DMS 273 (cell line): ENCODE data around the gene FAHD2A.
"Not testable (repeated sequence)": the region's sequence is repeated elsewhere in the genome, so short reads cannot be mapped to it uniquely, and the experiment has no call there.

Experiments used
- DNase-seq: peaks from one replicate; lab custom pipeline; 2025; ENCODE audit not compliant: unreplicated experiment; lab: John Stamatoyannopoulos, UW

Gene FAHD2A

GRCh38 chr2:95389245-95390119 lies 13.0 kb upstream of the FAHD2A start:
- DNase-seq, result peak; percentile 81

GRCh38 chr2:95390272-95390880 lies 12.1 kb upstream of the FAHD2A start:
- DNase-seq, result no peak

- DNase-seq, result no peak
Measured at GRCh38 chr2:95390881-95391321, 11.6 kb upstream of the FAHD2A start.

GRCh38 chr2:95391641-95392310 lies 10.7 kb upstream of the FAHD2A start:
- DNase-seq, result no peak

GRCh38 chr2:95392320-95392719 lies 10.2 kb upstream of the FAHD2A start:
- no peak for DNase-seq

GRCh38 chr2:95392730-95393455 lies 9.6 kb upstream of the FAHD2A start:
- peak; percentile 30 for DNase-seq

GRCh38 chr2:95393901-95394300 lies 8.6 kb upstream of the FAHD2A start:
- no peak for DNase-seq

- DNase-seq, result no peak
Measured at GRCh38 chr2:95399061-95399460, 3.4 kb upstream of the FAHD2A start.

- no peak for DNase-seq
Measured at GRCh38 chr2:95401480-95401879, 1.0 kb upstream of the FAHD2A start.

- not testable (repeated sequence) for DNase-seq
Measured at GRCh38 chr2:95402004-95402369, 521 bp upstream of the FAHD2A start.

- DNase-seq, result peak; percentile 59
Measured at GRCh38 chr2:95403204-95403721, 755 bp downstream of the FAHD2A start.

- DNase-seq, result not testable (repeated sequence)
Measured at GRCh38 chr2:95403824-95404223, 1.3 kb downstream of the FAHD2A start.

- not testable (repeated sequence) for DNase-seq
Measured at GRCh38 chr2:95404676-95405075, 2.2 kb downstream of the FAHD2A start.

GRCh38 chr2:95411239-95411638 lies 8.7 kb downstream of the FAHD2A start:
- DNase-seq, result not testable (repeated sequence)

GRCh38 chr2:95414015-95414594 lies 11.6 kb downstream of the FAHD2A start:
- DNase-seq, result peak; percentile 86

- DNase-seq, result not testable (repeated sequence)
Measured at GRCh38 chr2:95415138-95415537, 12.6 kb downstream of the FAHD2A start.

- DNase-seq, result not testable (repeated sequence)
Measured at GRCh38 chr2:95415561-95415960, 13.1 kb downstream of the FAHD2A start.

GRCh38 chr2:95427196-95427867 lies 24.8 kb downstream of the FAHD2A start:
- not testable (repeated sequence) for DNase-seq

- not testable (repeated sequence) for DNase-seq
Measured at GRCh38 chr2:95429748-95430467, 27.4 kb downstream of the FAHD2A start.
